Activated CD8-positive, alpha-beta memory T cell treated with anti-CD3 and anti-CD28 coated beads for 1 hour (primary cell): ENCODE data around the gene NODAL.
A peak's percentile ranks its signal among the peaks of the same experiment; 100 is the strongest.
"Not testable (repeated sequence)": the region's sequence is repeated elsewhere in the genome, so short reads cannot be mapped to it uniquely, and the experiment has no call there.

ENCODE experiments used
- DNase-seq, 2 donors: peaks; one replicate each; pipeline ENCODE4 v3.0.0-alpha.2; 2020; ENCODE audit warnings: low read depth in 1 of 2; ENCODE audit errors: extremely low read depth in 1 of 2

NODAL gene

GRCh38 chr10:70441161-70441894, at the start of gene NODAL:
Gene NODAL, minus strand, starts transcription at chr10:70441681. Its CDS starts 14 bp downstream, at chr10:70441667.
- DNase-seq, result no peak

DNA sequence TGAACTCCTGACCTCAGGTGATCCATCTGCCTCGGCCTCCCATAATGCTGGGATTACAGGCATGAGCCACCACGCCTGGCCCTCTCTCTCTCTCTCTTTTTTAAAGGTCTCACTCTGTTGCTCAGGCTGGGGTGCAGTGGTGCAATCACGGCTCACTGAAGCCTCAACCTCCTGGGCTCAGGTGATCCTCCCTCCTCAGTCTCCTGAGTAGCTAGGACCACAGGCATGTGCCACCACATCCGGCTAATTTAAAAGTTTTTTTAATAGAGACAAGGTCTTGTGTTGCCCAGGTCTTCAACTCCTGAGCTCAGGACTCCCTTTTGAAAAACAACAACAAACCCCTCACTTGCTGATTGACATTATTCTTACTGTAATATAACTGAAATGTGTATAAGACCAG, 48.7 kb upstream of the NODAL start:
- no peak for DNase-seq

DNA sequence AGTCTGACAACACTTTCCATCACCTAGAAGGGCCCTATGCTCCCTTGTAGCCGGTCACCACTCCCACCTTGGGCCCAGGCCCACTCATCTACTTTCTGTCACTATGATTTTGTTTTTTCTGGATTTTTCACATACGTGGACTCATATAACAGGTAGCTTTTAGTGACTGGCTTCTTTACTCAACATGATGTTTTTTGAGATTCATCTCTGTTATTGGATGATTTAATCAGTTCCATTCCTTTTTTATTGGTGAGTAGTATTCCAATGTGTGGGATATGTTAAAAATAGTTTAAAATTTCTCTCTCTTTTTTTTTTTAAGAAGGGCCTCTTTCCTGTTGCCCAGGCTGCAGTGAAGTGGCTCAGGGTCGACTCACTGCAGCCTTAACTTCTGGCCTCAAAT, 46.3 kb upstream of the NODAL start:
- DNase-seq, result no peak

- not testable (repeated sequence) for DNase-seq
These were observed 42.4 kb upstream of the NODAL start for GRCh38 chr10:70483872-70484271.

DNA sequence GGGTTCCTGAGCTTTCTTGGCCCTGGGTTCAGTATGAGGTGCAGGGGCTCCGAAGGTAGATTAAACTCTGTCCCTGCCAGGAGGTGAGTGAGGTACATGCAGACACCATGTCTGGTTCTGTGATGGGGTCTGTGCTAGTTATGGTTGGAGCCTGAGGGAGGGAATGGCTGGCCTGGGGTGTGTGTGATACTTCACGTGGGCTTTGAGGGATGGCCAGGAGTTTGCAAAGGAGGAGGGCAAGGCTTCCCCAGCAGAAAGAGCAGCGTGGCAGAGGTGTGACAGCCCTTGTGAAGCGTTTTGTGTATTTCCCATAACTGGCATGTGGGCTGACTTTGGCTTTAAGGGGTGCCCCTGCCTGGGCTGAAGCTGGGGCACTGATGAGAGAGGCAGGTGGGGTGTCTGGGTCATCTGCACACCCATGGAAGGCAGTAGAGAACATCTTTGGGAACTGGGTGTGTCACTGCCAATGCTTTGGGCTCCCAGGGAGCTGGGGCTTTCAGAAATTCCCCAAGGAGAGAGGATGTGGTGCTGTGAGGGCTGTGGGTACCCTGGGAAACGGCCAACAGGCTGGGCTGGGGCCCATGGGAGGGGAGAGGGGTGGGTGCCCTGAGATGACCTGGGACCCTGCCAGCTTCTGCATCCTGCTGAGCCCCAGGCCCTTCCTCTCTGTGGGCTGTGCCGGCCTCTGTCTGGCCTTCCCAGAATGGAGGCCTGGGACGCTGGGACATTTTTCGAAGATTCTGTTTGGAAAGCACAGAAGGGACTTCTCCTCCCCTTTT, 41.7 kb upstream of the NODAL start:
- no peak for DNase-seq

DNA sequence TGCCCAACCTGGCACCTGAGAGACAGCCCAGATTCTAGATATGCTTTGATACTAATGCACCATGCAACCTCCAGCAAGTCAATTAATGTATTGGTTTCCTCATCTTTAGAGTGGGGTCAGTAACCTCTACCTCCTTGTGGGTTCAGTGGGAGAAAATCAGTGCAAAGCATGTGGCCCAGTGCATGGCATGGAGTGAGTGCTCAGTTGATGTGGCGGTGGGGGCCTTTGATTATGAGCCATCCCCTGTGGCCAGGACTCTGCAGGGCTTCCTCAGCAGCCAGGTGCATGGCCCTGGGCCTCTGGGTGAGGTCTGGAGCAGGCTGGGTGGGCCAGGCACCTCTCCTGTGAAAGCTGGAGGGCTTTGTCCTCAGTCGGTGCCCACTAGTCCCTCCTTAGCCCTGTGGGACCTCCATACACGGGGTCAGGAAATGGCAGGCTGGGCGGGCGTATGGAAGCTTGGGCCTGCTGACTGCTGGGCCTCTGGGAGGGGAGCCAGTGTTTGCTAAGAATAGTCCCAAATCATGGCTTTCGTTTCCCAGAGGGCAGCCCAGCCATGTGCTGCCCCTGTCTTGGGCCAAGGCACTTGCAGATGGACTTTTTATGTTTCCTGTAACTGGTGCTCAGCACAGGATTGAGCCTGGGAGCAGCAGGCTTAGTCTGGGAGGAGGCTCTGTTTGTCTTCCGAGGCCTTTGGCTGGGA, 40.5 kb upstream of the NODAL start:
- DNase-seq, result no peak

DNA sequence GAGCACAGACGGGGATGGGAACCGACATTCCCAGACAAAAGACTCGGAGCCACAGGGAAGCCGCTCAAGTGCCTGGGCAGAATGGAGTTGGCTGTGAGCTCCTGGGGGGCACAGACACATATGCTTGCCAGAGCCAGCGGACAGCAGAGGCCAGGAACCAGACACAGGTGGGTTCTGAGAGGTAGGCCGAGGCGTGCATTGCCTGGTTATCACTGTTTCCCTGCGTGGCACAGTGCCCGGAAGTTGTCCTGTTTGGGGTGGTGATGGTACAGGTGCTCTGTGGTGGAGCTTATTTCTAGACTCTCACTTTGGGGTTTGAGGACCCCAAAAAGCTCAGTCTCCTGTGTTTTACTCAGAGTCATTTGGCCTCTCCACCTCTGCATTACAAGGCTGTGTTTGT, 39.6 kb upstream of the NODAL start:
- DNase-seq, result no peak

GRCh38 chr10:70480239-70480861, 38.9 kb upstream of the NODAL start:
- DNase-seq, result no peak

DNA sequence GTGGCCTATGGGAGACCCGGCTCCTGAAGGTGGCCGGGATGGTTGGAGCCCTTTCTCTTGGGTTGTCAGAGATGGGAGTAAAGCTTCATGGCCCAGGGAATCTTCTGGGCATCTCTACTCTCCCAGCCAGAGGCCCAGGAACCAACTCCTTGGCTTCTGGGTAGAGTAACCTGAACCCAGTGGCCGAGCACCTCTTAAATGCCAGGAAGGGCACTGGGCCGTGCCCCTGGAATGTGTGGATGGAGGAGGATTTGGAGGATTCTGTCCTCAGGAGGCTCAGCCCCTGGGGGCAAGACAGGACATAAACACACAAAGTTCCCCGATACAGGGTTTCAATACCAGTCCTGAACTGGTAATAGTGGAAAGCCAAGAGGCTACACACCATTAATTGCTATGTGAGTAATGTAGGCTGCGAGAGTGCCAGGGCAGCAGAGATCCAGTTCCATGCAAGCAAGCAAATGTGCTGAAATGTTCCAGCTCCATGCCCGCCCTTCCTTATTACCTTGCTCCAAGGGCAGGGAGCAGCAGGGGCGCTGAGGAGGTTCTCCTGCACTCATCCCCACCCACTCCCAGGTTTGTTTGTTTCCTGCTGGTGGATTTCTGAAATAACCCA, 38.3 kb upstream of the NODAL start:
- no peak for DNase-seq

GRCh38 chr10:70479165-70479581, 37.7 kb upstream of the NODAL start:
- DNase-seq, result no peak

GRCh38 chr10:70478191-70479164, 37.0 kb upstream of the NODAL start, which contains the start of gene PALD1:
Gene PALD1, plus strand, starts transcription at chr10:70478767. Its CDS starts 47,185 bp downstream, at chr10:70525952.
- no peak for DNase-seq

DNA sequence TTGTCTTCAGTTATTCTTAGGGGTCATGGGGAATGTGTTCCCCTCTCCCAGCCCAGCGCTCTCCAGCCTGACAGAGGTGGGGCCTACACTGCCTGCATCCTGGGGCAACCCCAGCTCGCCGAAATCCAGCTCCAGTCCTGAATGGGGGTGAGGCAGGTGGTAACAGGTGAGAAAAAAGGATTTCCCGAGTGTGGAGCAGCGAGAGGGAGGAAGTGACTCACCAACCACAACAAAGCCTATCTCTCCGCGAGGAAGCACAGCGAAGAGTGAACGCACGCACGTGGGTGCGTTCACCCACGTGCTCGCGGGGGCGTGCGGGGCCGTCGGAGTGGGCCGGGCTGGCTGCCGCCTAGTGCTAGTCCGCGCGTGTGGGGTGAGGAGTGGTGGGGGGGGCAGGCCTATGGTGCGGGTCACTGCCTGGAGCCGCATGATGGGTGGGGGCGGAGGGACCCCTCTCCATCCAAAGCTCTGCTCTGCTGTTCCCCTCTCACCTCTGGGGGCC, 36.2 kb upstream of the NODAL start:
- DNase-seq, result peak; percentile 51 to 59

- DNase-seq, result no peak
These were observed 35.0 kb upstream of the NODAL start for GRCh38 chr10:70476249-70477035.

DNA sequence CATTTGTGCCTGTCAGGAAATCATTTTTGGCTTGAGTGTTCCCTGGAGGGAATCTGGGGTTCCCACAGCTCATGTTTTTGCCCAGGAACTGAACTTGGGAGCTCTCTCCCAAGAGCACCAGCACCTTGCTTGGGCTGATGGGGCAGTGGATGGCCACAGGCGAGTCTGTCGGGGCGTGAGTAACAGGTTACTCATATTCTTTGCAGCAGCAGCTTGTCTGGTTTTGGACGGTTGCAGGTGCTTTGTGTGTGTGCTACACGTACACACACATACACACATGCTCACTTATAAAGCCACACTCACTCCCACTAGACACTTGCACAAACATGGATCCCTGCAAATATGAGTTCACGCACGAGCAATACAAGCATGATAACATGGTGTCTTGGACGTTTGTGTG, 34.2 kb upstream of the NODAL start:
- DNase-seq, result no peak

GRCh38 chr10:70474780-70475179, 33.3 kb upstream of the NODAL start:
- DNase-seq, result no peak

GRCh38 chr10:70472799-70473454, 31.4 kb upstream of the NODAL start:
- no peak for DNase-seq

- DNase-seq, result no peak
These were observed 25.5 kb upstream of the NODAL start for GRCh38 chr10:70466951-70467350.

GRCh38 chr10:70465832-70466231, 24.4 kb upstream of the NODAL start:
- no peak for DNase-seq
